SK-N-SH (cell line): Measurements from ENCODE around the gene MTREX. TPM values are rescaled to one million over a fixed set of nuclear protein-coding genes. Genes with fewer than 3 reads are reported as not detected.

Experiments
- CTCF ChIA-PET: fragments of 300-600, 350-600 bp; formaldehyde crosslinking; extraction: SDS; loops from one replicate; lab custom pipeline; 2021; lab: Yijun Ruan, JAX
- POLR2A ChIA-PET: fragments of 350-600 bp; sonication (Branson Sonifier 250); formaldehyde crosslinking; extraction: SDS; loops from one replicate; lab custom pipeline; 2020; ENCODE audit warnings: antibody characterized with exemption, inconsistent platforms; lab: Yijun Ruan, JAX
- DNase-seq: peaks from one replicate; pipeline ENCODE4 v3.0.0; 2012
- H2AFZ ChIP-seq: fragments of 200-600 bp; sonication (generic); 2 replicates; pipeline ENCODE4 v1.8.1; 2016; ENCODE audit warnings: antibody characterized with exemption, mild to moderate bottlenecking, low read depth
- H3F3A ChIP-seq: fragments of 200-600 bp; sonication (generic); replicated peaks from 2 replicates; pipeline ENCODE3; 2016; ENCODE audit warnings: antibody characterized with exemption, mild to moderate bottlenecking; ENCODE audit not compliant: insufficient read depth
- H3K27ac ChIP-seq, 2 experiments: fragments of 200-500 bp in 1 of 2; fragments of 200-600 bp in 1 of 2; sonication (Bioruptor generic) in 1 of 2; sonication (generic), shearing (Covaris generic) in 1 of 2; 2 replicates each; pipeline versions ENCODE4 v1.5.1 to v1.6.1; 2014 to 2016; ENCODE audit warnings: low read depth in 2 of 2, inconsistent platforms in 1 of 2, low read length in 1 of 2, mild to moderate bottlenecking in 1 of 2, mixed read lengths in 1 of 2
- H3K27me3 ChIP-seq: fragments of 200-600 bp; sonication (generic), shearing (Covaris generic); 2 replicates; pipeline ENCODE4 v1.6.1; 2016; ENCODE audit warnings: mixed run types; ENCODE audit not compliant: insufficient read depth
- H3K36me3 ChIP-seq, 2 experiments: fragments of 200-500 bp in 1 of 2; fragments of 200-600 bp in 1 of 2; sonication (Bioruptor generic) in 1 of 2; sonication (generic) in 1 of 2; replicated peaks in 1 of 2; 2 replicates each; pipeline versions ENCODE3 to v1.5.1; 2014 to 2016; ENCODE audit warnings: low read length in 1 of 2, mild to moderate bottlenecking in 1 of 2; ENCODE audit not compliant: insufficient read depth in 2 of 2, control insufficient read depth in 1 of 2
- H3K4me1 ChIP-seq, 2 experiments: fragments of 200-500 bp in 1 of 2; fragments of 200-600 bp in 1 of 2; sonication (Bioruptor generic) in 1 of 2; sonication (generic), shearing (Covaris generic) in 1 of 2; 2 replicates each; pipeline versions ENCODE4 v1.5.1 to v1.6.1; 2014 to 2016; ENCODE audit warnings: low read depth in 1 of 2, low read length in 1 of 2, mixed run types in 1 of 2; ENCODE audit not compliant: insufficient read depth in 2 of 2, control insufficient read depth in 1 of 2
- H3K4me2 ChIP-seq: fragments of 200-600 bp; sonication (generic), shearing (Covaris generic); 2 replicates; pipeline ENCODE4 v1.6.1; 2017; ENCODE audit warnings: mixed run types
- H3K4me3 ChIP-seq, 2 experiments: fragments of 200-500 bp in 1 of 2; fragments of 200-600 bp in 1 of 2; sonication (Bioruptor generic) in 1 of 2; sonication (generic), shearing (Covaris generic) in 1 of 2; 2 replicates each; pipeline versions ENCODE4 v1.5.1 to v1.8.1; 2014 to 2016; ENCODE audit warnings: low read depth in 2 of 2, inconsistent platforms in 1 of 2, low read length in 1 of 2, mild to moderate bottlenecking in 1 of 2, mixed read lengths in 1 of 2, moderate library complexity in 1 of 2
- H3K79me2 ChIP-seq: fragments of 200-600 bp; sonication (generic); 2 replicates; pipeline ENCODE4 v1.8.1; 2017; ENCODE audit warnings: mild to moderate bottlenecking; ENCODE audit not compliant: insufficient read depth
- H3K9ac ChIP-seq: fragments of 200-600 bp; sonication (generic); 2 replicates; pipeline ENCODE4 v1.6.1; 2017; ENCODE audit warnings: mixed run types
- H3K9me2 ChIP-seq: fragments of 200-600 bp; sonication (generic); 2 replicates; pipeline ENCODE4 v1.6.1; 2017; ENCODE audit warnings: mixed run types
- H3K9me3 ChIP-seq: fragments of 200-600 bp; sonication (generic); 2 replicates; pipeline ENCODE4 v1.6.1; 2017; ENCODE audit warnings: mixed run types, mild to moderate bottlenecking, moderate library complexity
- H4K20me1 ChIP-seq: fragments of 200-600 bp; sonication (generic); 2 replicates; pipeline ENCODE4 v1.6.1; 2017; ENCODE audit warnings: mild to moderate bottlenecking, mixed run types; ENCODE audit not compliant: insufficient read depth
- CHD2 ChIP-seq: fragments of 150-350 bp; IDR thresholded peaks from 2 replicates; pipeline ENCODE4 v1.6.1; 2018; ENCODE audit warnings: low read length; ENCODE audit not compliant: partially characterized antibody
- FOSL2 ChIP-seq: IDR thresholded peaks from 2 replicates; pipeline ENCODE4 v1.4.0; 2012; ENCODE audit warnings: low read depth, mild to moderate bottlenecking, moderate library complexity, borderline replicate concordance
- FOXJ3 ChIP-seq: sonication (generic); formaldehyde crosslinking; IDR thresholded peaks from 2 replicates; pipeline ENCODE4 v1.5.1; 2020; ENCODE audit warnings: mild to moderate bottlenecking, missing genetic modification reagents
- GABPA ChIP-seq: IDR thresholded peaks from 2 replicates; pipeline ENCODE4 v1.4.0; 2012; ENCODE audit warnings: low read depth, mild to moderate bottlenecking
- GATA2 ChIP-seq: sonication (generic); formaldehyde crosslinking; IDR thresholded peaks from 2 replicates; pipeline ENCODE4 v1.5.0; 2020; ENCODE audit warnings: mild to moderate bottlenecking, missing genetic modification reagents
- MEF2A ChIP-seq: IDR thresholded peaks from 2 replicates; pipeline ENCODE4 v1.4.0; 2012; ENCODE audit warnings: low read depth, borderline replicate concordance
- NFIC ChIP-seq: IDR thresholded peaks from 2 replicates; pipeline ENCODE4 v1.4.0; 2012; ENCODE audit warnings: borderline replicate concordance
- RAD21 ChIP-seq: IDR thresholded peaks from 2 replicates; pipeline ENCODE4 v1.6.1; 2012; ENCODE audit warnings: mild to moderate bottlenecking, low read length
- RCOR1 ChIP-seq: fragments of 150-350 bp; IDR thresholded peaks from 2 replicates; pipeline ENCODE4 v1.6.1; 2017; ENCODE audit warnings: antibody characterized with exemption, low read length
- RFX5 ChIP-seq: IDR thresholded peaks from 2 replicates; pipeline ENCODE4 v1.6.1; 2012; ENCODE audit warnings: mild to moderate bottlenecking, improper control_type of control experiment, low read length
- RXRA ChIP-seq: IDR thresholded peaks from 2 replicates; pipeline ENCODE4 v1.4.0; 2012; ENCODE audit warnings: low read depth, mild to moderate bottlenecking, borderline replicate concordance
- SIN3A ChIP-seq: IDR thresholded peaks from 2 replicates; pipeline ENCODE4 v1.6.1; 2012; ENCODE audit warnings: low read depth, mild to moderate bottlenecking, low read length, moderate library complexity, borderline replicate concordance
- SMC3 ChIP-seq: IDR thresholded peaks from 2 replicates; pipeline ENCODE4 v1.6.1; 2012; ENCODE audit warnings: low read depth, low read length, improper control_type of control experiment
- TAF1 ChIP-seq: IDR thresholded peaks from 2 replicates; pipeline ENCODE4 v1.6.1; 2012; ENCODE audit warnings: low read depth, mild to moderate bottlenecking, low read length, moderate library complexity, borderline replicate concordance
- TEAD4 ChIP-seq: IDR thresholded peaks from 2 replicates; pipeline ENCODE4 v1.4.0; 2012; ENCODE audit warnings: mild to moderate bottlenecking, borderline replicate concordance; ENCODE audit not compliant: insufficient read depth
- YY1 ChIP-seq: IDR thresholded peaks from 2 replicates; pipeline ENCODE4 v1.4.0; 2012; ENCODE audit warnings: low read depth, mild to moderate bottlenecking
- WGBS: methylation state at CpG from one replicate; pipeline ENCODE4 v1.1.6; 2017; ENCODE audit warnings: low lambda C conversion rate; 5-methylcytosine and 5-hydroxymethylcytosine counted together
- polyA plus RNA-seq, 3 experiments: library from polyadenylated mRNA; depleted of rRNA; stranded (reverse); fragments of >200 nt; gene quantifications; 2 replicates each; pipeline ENCODE4 v1.2.3, GENCODE V29; 2012
- TF ChIP-seq, protein P1 (sequence below): IDR thresholded peaks from 2 replicates; pipeline ENCODE4 v1.4.0; 2012; ENCODE audit warnings: low read depth
- TF ChIP-seq, protein P2 (sequence below): fragments of 200-600 bp; sonication (generic); IDR thresholded peaks from 2 replicates; pipeline ENCODE4 v1.6.1; 2017; ENCODE audit warnings: antibody characterized with exemption, mild to moderate bottlenecking, moderate library complexity
- TF ChIP-seq, protein P3 (sequence below): IDR thresholded peaks from 2 replicates; pipeline ENCODE4 v1.4.0; 2012; ENCODE audit warnings: low read depth, borderline replicate concordance

The MTREX gene
- polyA plus RNA-seq, 1 of the 3 experiments (the other 2 are of a cell fraction), result 11.2 TPM

DNA sequence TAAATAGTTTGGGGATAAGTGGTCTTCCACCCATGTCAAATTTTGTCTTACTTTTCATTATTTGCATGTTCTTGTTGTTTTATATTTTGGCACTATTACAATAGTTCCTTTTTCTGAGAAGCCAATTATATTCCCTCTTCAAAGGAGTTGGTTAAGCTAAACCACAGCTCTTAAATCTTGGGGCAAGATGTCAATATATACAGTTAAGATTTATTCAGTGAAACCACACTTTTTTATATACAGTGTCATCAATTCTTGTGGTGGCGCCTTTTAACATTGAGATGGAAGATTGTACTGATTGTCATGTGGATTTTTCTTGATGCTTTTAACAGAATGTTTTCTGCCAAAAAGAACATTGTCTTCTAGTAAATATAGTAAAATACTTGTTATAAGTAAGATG, 104.1 kb downstream of the MTREX start:
- H3K4me3 ChIP-seq, result no peak overlapping the region
- ChIA-PET POLR2A (no interaction called here), CTCF (interaction anchor here (0.6 kb wide), 1 partner anchor 54 kb away, joined by 3 read pairs; no protein-coding TSS in a partner anchor)
- peaks cover 31 to 36% of the 10 kb centered on the region in 2 experiments for H3K36me3 ChIP-seq
- H3K27me3 ChIP-seq, result no peaks in the 10 kb centered on the region
- H4K20me1 ChIP-seq, result no peaks in the 10 kb centered on the region
- no peak overlapping the region for H3K27ac ChIP-seq
- peaks cover 12% of the 10 kb centered on the region for H3F3A ChIP-seq
- no peak overlapping the region for H2AFZ ChIP-seq
- H3K79me2 ChIP-seq, result no peaks in the 10 kb centered on the region
- peaks cover 0 to 8% of the 10 kb centered on the region in 2 experiments; a peak in 3 of 4 replicates for H3K4me1 ChIP-seq
- no peak overlapping the region for H3K4me2 ChIP-seq
- DNase-seq, result no peak
- TF ChIP-seq TEAD4, result no peak
- no peak for TF ChIP-seq GATA2 (CRISPR knock-in tag)
- TF ChIP-seq YY1, result no peak
- no peaks in the 10 kb centered on the region for H3K9me3 ChIP-seq
- no peak overlapping the region for H3K9ac ChIP-seq
- WGBS, result 98% methylated on average over 1 of the region's 1 CpG
- no peaks in the 10 kb centered on the region for H3K9me2 ChIP-seq

DNA sequence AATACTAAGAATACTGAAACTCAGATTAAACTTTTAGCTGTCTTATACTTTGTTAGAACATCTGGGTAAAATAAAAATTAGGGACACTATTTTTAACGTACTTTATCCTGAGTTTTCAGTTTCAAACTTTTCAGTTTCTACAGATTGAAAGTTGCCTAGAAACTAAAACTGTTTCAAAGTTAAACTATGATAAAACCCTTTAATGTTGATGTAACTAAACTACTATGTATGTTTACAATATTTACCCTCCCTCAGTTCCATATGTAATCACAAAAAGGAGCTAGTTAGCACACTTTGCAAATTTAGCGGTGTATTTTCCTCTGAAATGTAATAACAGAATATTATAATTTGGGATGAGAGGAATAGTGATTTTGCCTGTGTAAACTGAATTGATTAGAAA, 105.9 kb downstream of the MTREX start:
- H3K27ac ChIP-seq, result no peak overlapping the region
- H3K9me3 ChIP-seq, result no peaks in the 10 kb centered on the region
- no peak for TF ChIP-seq FOXJ3 (CRISPR knock-in tag)
- TF ChIP-seq RAD21, result no peak
- CTCF ChIA-PET, result interaction anchor here (0.6 to 1.1 kb wide), 2 partner anchors 9 to 31 kb away, joined by 3 read pairs; no protein-coding TSS in a partner anchor
- peaks cover 27 to 37% of the 10 kb centered on the region in 2 experiments for H3K36me3 ChIP-seq
- no peaks in the 10 kb centered on the region for H3K79me2 ChIP-seq
- H3K9me2 ChIP-seq, result no peaks in the 10 kb centered on the region
- H2AFZ ChIP-seq, result no peak overlapping the region
- POLR2A ChIA-PET, result no interaction called here
- H3K4me3 ChIP-seq, result no peak overlapping the region
- peaks cover 17% of the 10 kb centered on the region for H3F3A ChIP-seq
- H3K27me3 ChIP-seq, result no peaks in the 10 kb centered on the region
- H3K4me1 ChIP-seq, result peaks cover under 1 to 11% of the 10 kb centered on the region in 2 experiments
- no peak for DNase-seq
- 98% methylated on average over 2 of the region's 2 CpGs for WGBS
- H3K4me2 ChIP-seq, result no peak overlapping the region
- H4K20me1 ChIP-seq, result no peaks in the 10 kb centered on the region
- H3K9ac ChIP-seq, result no peak overlapping the region

DNA sequence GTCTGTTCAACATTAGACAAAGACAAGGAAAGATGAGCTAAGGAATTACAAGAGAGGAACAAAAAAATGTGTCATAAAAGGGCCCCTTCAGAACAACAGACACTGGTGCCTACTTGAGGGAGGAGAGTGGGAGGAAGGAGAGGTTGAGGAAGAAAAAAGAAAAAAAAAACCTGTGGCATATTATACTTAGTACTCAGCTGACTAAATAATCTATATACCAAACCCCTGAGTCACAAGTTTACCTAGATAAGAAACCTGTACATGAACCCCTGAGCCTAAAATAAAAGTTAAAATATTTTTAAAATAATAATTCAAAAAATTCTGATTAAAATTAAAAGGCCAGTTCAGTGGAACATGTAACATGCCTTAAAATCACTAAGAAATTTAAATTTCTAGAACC, 107.3 kb downstream of the MTREX start:
- Histone ChIP-seq H3F3A (peaks cover 29% of the 10 kb centered on the region), H3K36me3 (peaks cover 27 to 37% of the 10 kb centered on the region in 2 experiments), H3K9me2 (no peaks in the 10 kb centered on the region), H3K4me1 (peaks cover 10 to 16% of the 10 kb centered on the region in 2 experiments), H3K9me3 (no peaks in the 10 kb centered on the region), H3K27ac (peak overlapping the region in 1 of 2 experiments; percentile 37; a peak in 1 of 4 replicates), H3K4me2 (no peak overlapping the region), H3K9ac (no peak overlapping the region), H2AFZ (no peak overlapping the region), H3K79me2 (no peaks in the 10 kb centered on the region), H3K4me3 (no peak overlapping the region), H4K20me1 (no peaks in the 10 kb centered on the region), H3K27me3 (no peaks in the 10 kb centered on the region)
- CTCF ChIA-PET, result no interaction called here
- POLR2A ChIA-PET, result no interaction called here
- no peak for DNase-seq
- TF ChIP-seq RCOR1 (no peak), GABPA (no peak), SIN3A (no peak), CHD2 (no peak), SMC3 (no peak), RFX5 (no peak), NFIC (no peak), RAD21 (no peak), MEF2A (no peak), FOSL2 (no peak), RXRA (no peak), TAF1 (no peak)
- TF ChIP-seq, protein P1, sequence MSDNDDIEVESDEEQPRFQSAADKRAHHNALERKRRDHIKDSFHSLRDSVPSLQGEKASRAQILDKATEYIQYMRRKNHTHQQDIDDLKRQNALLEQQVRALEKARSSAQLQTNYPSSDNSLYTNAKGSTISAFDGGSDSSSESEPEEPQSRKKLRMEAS, result no peak
- TF ChIP-seq, protein P2, sequence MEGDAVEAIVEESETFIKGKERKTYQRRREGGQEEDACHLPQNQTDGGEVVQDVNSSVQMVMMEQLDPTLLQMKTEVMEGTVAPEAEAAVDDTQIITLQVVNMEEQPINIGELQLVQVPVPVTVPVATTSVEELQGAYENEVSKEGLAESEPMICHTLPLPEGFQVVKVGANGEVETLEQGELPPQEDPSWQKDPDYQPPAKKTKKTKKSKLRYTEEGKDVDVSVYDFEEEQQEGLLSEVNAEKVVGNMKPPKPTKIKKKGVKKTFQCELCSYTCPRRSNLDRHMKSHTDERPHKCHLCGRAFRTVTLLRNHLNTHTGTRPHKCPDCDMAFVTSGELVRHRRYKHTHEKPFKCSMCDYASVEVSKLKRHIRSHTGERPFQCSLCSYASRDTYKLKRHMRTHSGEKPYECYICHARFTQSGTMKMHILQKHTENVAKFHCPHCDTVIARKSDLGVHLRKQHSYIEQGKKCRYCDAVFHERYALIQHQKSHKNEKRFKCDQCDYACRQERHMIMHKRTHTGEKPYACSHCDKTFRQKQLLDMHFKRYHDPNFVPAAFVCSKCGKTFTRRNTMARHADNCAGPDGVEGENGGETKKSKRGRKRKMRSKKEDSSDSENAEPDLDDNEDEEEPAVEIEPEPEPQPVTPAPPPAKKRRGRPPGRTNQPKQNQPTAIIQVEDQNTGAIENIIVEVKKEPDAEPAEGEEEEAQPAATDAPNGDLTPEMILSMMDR, result no peak
- TF ChIP-seq, protein P3, sequence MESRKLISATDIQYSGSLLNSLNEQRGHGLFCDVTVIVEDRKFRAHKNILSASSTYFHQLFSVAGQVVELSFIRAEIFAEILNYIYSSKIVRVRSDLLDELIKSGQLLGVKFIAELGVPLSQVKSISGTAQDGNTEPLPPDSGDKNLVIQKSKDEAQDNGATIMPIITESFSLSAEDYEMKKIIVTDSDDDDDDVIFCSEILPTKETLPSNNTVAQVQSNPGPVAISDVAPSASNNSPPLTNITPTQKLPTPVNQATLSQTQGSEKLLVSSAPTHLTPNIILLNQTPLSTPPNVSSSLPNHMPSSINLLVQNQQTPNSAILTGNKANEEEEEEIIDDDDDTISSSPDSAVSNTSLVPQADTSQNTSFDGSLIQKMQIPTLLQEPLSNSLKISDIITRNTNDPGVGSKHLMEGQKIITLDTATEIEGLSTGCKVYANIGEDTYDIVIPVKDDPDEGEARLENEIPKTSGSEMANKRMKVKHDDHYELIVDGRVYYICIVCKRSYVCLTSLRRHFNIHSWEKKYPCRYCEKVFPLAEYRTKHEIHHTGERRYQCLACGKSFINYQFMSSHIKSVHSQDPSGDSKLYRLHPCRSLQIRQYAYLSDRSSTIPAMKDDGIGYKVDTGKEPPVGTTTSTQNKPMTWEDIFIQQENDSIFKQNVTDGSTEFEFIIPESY, result no peak
